Measurements from ENCODE around the gene ACSS1. TPM values are rescaled to one million over a fixed set of nuclear protein-coding genes. Genes with fewer than 3 reads are reported as not detected.

Gene ACSS1
- total and polyA plus RNA-seq, 4 donors = 15.8 to 38.9 (median 26.9) TPM

DNA sequence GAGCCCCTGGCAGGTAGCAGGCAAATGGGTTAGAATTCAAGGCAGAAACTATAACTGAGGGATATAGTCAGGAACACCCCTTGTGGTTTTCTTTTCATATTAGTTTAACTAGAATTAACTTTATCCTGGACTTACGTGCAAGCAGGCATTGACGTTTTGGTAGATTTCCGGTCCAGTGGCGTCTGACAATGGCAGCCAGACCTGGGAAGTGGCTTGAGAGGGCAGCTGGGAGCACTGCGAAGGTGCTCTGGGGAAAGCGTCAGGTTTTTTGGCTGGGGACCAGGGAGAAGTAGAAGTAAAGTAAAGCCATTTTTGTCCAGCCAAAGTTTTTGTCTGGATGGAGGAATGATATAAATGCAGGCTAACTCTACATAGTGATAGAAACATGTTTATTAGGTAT is 8.4 kb upstream of the ACSS1 start:
- ATAC-seq (ENCODE audit: insufficient read depth, low FRiP score) (no peak), DNase-seq (no peak)
- 24 to 29% methylated on average over 6 of the region's 6 CpGs for WGBS, 2 donors

DNA sequence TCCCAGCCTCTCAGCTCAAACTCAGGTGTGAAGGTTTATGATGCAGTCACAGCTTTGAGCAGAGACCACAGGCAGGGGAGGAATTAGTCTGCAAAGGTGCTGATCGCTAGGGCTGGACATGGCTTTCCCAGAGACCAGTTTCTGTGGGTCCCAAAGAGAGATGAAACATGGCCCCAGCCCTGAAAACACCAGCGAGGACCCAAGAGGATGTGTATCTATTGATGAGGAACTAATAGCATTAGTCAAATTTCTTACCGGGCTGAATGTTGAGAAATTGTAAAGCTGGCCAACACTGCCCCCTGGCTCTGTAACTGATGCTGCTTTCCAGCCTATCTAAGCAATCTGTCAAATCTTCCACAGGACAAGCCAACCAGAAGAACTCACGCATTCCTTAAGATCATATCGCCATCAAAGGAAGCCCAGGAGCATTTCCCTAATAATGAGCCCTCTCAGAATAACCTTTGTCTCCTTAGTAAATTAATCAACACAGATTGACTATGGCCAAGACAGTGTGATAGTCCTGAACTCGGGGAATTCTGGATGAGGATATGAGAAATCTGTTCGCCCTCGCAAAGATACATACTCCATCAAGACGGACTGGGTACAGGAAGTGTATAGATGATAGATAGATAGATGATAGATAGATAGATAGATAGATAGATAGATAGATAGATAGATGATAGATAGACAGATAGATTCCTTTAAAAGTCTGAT is 7.8 kb upstream of the ACSS1 start:
- peak; percentile 60 to 76 (median 70) for DNase-seq
- peak; percentile 77 for ATAC-seq (ENCODE audit: insufficient read depth, low FRiP score)
- Histone ChIP-seq H3K27ac (ENCODE audit: low read depth in 1 of 2, low read length in 1 of 2) (no peak overlapping the region), H3K9ac (ENCODE audit: insufficient read depth in 1 of 2, low read length in 2 of 2) (no peak overlapping the region), H3K4me3 (no peak overlapping the region), H3K36me3 (ENCODE audit: control insufficient read depth in 4 of 4, insufficient read depth in 4 of 4, low read length in 4 of 4) (no peaks in the 10 kb centered on the region), H3K27me3 (ENCODE audit: control insufficient read depth in 3 of 3, insufficient read depth in 3 of 3, low read length in 2 of 3) (peaks cover 0 to 19% (median 2%) of the 10 kb centered on the region in 3 donors), H3K9me3 (ENCODE audit: control insufficient read depth in 4 of 4, insufficient read depth in 3 of 4, low read length in 3 of 4) (peaks cover 0 to 2% (median 0%) of the 10 kb centered on the region in 4 donors), H3K4me1 (ENCODE audit: control insufficient read depth in 5 of 5, insufficient read depth in 5 of 5, low read length in 5 of 5) (no peaks in the 10 kb centered on the region)
- 25 to 32% methylated on average over 9 of the region's 9 CpGs for WGBS, 2 donors
- peak; percentile 83 for TF ChIP-seq CTCF (IDR thresholded peaks at IDR 0.05; ENCODE audit: control extremely low read depth, extremely low read depth)

More for the DNA sequence above, 8.4 kb upstream of the ACSS1 start:
- no peak for TF ChIP-seq CTCF (IDR thresholded peaks at IDR 0.05; ENCODE audit: control extremely low read depth, extremely low read depth)
- Histone ChIP-seq H3K27ac (ENCODE audit: low read depth in 1 of 2, low read length in 1 of 2) (no peak overlapping the region), H3K9ac (ENCODE audit: insufficient read depth in 1 of 2, low read length in 2 of 2) (no peak overlapping the region), H3K4me3 (no peak overlapping the region), H3K27me3 (ENCODE audit: control insufficient read depth in 3 of 3, insufficient read depth in 3 of 3, low read length in 2 of 3) (peaks cover 0 to 25% (median 2%) of the 10 kb centered on the region in 3 donors), H3K9me3 (ENCODE audit: control insufficient read depth in 4 of 4, insufficient read depth in 3 of 4, low read length in 3 of 4) (peaks cover 0 to 2% (median 0%) of the 10 kb centered on the region in 4 donors), H3K36me3 (ENCODE audit: control insufficient read depth in 4 of 4, insufficient read depth in 4 of 4, low read length in 4 of 4) (no peaks in the 10 kb centered on the region), H3K4me1 (ENCODE audit: control insufficient read depth in 5 of 5, insufficient read depth in 5 of 5, low read length in 5 of 5) (no peaks in the 10 kb centered on the region)

DNA sequence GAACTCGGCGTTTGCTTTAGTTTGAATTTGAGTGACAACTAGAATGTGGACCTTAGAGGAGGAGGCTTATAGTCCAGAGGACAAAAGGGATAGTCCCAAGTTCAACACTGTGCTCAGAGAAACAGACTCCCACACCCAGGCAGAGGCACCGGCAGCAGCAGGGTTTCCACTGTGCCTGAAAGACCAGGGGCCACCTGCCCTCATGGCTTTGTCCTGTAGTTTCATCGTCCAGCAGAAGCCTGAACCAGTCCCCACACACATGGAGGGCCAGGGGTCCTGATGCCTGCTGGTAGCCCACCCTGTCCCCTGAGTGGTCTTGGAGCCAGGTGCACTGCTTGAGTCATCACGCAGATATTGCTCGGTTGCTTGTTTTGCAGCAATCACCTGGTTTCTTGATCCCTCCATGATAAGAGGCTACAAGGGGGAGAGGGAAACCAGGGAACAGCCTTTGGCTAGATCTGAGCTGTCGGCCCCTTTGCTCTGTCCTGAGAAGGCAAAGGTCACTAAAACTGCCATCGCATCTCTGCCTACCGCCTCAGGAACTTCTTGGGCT is 7.2 kb upstream of the ACSS1 start:
- DNase-seq (no peak), ATAC-seq (ENCODE audit: insufficient read depth, low FRiP score) (no peak)
- no peak overlapping the region for H3K9ac ChIP-seq (ENCODE audit: insufficient read depth in 1 of 2, low read length in 2 of 2)
- H3K36me3 ChIP-seq (ENCODE audit: control insufficient read depth in 4 of 4, insufficient read depth in 4 of 4, low read length in 4 of 4) = no peaks in the 10 kb centered on the region
- no peaks in the 10 kb centered on the region for H3K4me1 ChIP-seq (ENCODE audit: control insufficient read depth in 5 of 5, insufficient read depth in 5 of 5, low read length in 5 of 5)
- no peak for TF ChIP-seq CTCF (IDR thresholded peaks at IDR 0.05; ENCODE audit: control extremely low read depth, extremely low read depth)
- WGBS, 2 donors = 72 to 84% methylated on average over 9 of the region's 9 CpGs
- peaks cover 0 to 2% (median 0%) of the 10 kb centered on the region in 4 donors for H3K9me3 ChIP-seq (ENCODE audit: control insufficient read depth in 4 of 4, insufficient read depth in 3 of 4, low read length in 3 of 4)
- no peak overlapping the region for H3K27ac ChIP-seq (ENCODE audit: low read depth in 1 of 2, low read length in 1 of 2)
- no peak overlapping the region for H3K4me3 ChIP-seq
- H3K27me3 ChIP-seq (ENCODE audit: control insufficient read depth in 3 of 3, insufficient read depth in 3 of 3, low read length in 2 of 3) = peaks cover 0 to 19% (median 2%) of the 10 kb centered on the region in 3 donors

All from lung (tissue), 12 donors.